ENCODE data around the gene BTNL3. TPM values are rescaled to one million over a fixed set of nuclear protein-coding genes. Genes with fewer than 3 reads are reported as not detected.

BTNL3 gene
- total and polyA plus RNA-seq, 4 donors = 0.08 to 0.19 TPM; not detected in 2

GRCh38 chr5:181052672-181053487 is 64.2 kb downstream of the BTNL3 start:
- no peak for DNase-seq (ENCODE audit: low spot score)
- WGBS = 3% methylated on average over 120 of the region's 120 CpGs
- peaks cover 7 to 16% (median 11%) of the 10 kb centered on the region in 4 donors for H3K4me1 ChIP-seq (ENCODE audit: control insufficient read depth in 4 of 4, insufficient read depth in 4 of 4, low read length in 3 of 4)

More at GRCh38 chr5:181052672-181053487, 64.2 kb downstream of the BTNL3 start:
- Histone ChIP-seq H3K27ac (ENCODE audit: low read depth in 1 of 2, low read length in 2 of 2) (no peak overlapping the region), H3K4me3 (ENCODE audit: low read depth in 1 of 3, low read length in 3 of 3) (peak overlapping the region in 2 of 3 donors; percentile 1 to 54), H3K9ac (ENCODE audit: low read depth in 1 of 2, low read length in 2 of 2) (no peak overlapping the region), H3K9me3 (ENCODE audit: control insufficient read depth in 4 of 4, low read length in 3 of 4) (no peaks in the 10 kb centered on the region), H3K36me3 (ENCODE audit: control insufficient read depth in 4 of 4, insufficient read depth in 3 of 4, low read depth in 1 of 4, low read length in 3 of 4) (no peaks in the 10 kb centered on the region), H3K27me3 (ENCODE audit: control insufficient read depth in 4 of 4, insufficient read depth in 4 of 4, low read length in 3 of 4) (peaks cover 4 to 13% (median 9%) of the 10 kb centered on the region in 4 donors)
- TF ChIP-seq, protein P1, sequence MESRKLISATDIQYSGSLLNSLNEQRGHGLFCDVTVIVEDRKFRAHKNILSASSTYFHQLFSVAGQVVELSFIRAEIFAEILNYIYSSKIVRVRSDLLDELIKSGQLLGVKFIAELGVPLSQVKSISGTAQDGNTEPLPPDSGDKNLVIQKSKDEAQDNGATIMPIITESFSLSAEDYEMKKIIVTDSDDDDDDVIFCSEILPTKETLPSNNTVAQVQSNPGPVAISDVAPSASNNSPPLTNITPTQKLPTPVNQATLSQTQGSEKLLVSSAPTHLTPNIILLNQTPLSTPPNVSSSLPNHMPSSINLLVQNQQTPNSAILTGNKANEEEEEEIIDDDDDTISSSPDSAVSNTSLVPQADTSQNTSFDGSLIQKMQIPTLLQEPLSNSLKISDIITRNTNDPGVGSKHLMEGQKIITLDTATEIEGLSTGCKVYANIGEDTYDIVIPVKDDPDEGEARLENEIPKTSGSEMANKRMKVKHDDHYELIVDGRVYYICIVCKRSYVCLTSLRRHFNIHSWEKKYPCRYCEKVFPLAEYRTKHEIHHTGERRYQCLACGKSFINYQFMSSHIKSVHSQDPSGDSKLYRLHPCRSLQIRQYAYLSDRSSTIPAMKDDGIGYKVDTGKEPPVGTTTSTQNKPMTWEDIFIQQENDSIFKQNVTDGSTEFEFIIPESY (IDR thresholded peaks at IDR 0.05) = no peak
- TF ChIP-seq GABPA (IDR thresholded peaks at IDR 0.05 in 1 of 2, conservative IDR thresholded peaks at IDR 0.05 in 1 of 2) = no peak
- no peak for TF ChIP-seq NR2F2 (IDR thresholded peaks at IDR 0.05)
- TF ChIP-seq JUND (IDR thresholded peaks at IDR 0.05) = no peak
- no peak for TF ChIP-seq REST (IDR thresholded peaks at IDR 0.05)
- TF ChIP-seq FOXA2 (IDR thresholded peaks at IDR 0.05) = no peak
- TF ChIP-seq CTCF (IDR thresholded peaks at IDR 0.05; ENCODE audit: low read depth, low read length, missing input control) = no peak
- TF ChIP-seq RXRA (IDR thresholded peaks at IDR 0.05) = no peak
- TF ChIP-seq HNF4G (IDR thresholded peaks at IDR 0.05) = no peak
- TF ChIP-seq FOXA1 (IDR thresholded peaks at IDR 0.05) = no peak
- TF ChIP-seq HNF4A (conservative IDR thresholded peaks at IDR 0.05) = no peak
- no peak for TF ChIP-seq RAD21 (IDR thresholded peaks at IDR 0.05)
- TF ChIP-seq MAX (IDR thresholded peaks at IDR 0.05) = no peak
- no peak for TF ChIP-seq YY1 (IDR thresholded peaks at IDR 0.05)
- TF ChIP-seq, protein P2, sequence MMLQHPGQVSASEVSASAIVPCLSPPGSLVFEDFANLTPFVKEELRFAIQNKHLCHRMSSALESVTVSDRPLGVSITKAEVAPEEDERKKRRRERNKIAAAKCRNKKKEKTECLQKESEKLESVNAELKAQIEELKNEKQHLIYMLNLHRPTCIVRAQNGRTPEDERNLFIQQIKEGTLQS (IDR thresholded peaks at IDR 0.05) = no peak
- no peak for TF ChIP-seq SP1 (IDR thresholded peaks at IDR 0.05)
- no peak for TF ChIP-seq TAF1 (conservative IDR thresholded peaks at IDR 0.05)
- no peak for TF ChIP-seq EGR1 (IDR thresholded peaks at IDR 0.05; ENCODE audit: low read depth in 2 of 2)
